Measurements from ENCODE around the gene BAIAP2.
"Not testable (repeated sequence)": the region's sequence is repeated elsewhere in the genome, so short reads cannot be mapped to it uniquely, and the experiment has no call there.

Gene BAIAP2

DNA sequence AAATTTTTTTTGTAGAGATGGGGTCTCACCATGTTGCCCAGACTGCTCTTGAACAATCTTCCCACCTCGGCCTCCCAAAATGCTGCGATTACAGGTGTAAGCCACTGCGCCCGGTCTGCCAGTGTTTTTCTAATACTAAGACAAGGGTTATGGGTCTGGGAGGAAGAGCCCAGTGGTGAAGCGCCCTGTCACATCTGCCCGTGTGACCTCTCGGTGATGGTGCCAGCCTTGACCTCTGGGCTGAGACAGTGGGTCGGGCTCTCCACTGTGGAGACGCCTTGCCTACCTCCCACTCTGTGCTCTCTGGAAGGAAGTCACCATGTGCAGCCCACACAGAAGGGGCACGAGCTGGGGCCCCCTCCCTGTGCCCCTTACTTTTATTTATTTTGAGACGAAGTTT is 5.1 kb upstream of the BAIAP2 start:
- Histone ChIP-seq H3K4me3 (ENCODE audit: severe bottlenecking) (no peak overlapping the region), H3K27ac (ENCODE audit: poor library complexity, severe bottlenecking) (no peak overlapping the region), H3K36me3 (ENCODE audit: low read depth) (no peaks in the 10 kb centered on the region), H3K27me3 (ENCODE audit: insufficient read depth, poor library complexity, severe bottlenecking) (peaks cover 22% of the 10 kb centered on the region), H3K4me1 (ENCODE audit: insufficient read depth, poor library complexity, severe bottlenecking) (no peaks in the 10 kb centered on the region), H3K9me3 (ENCODE audit: severe bottlenecking) (no peaks in the 10 kb centered on the region)
- ATAC-seq (ENCODE audit: low read depth) (no peak), DNase-seq (ENCODE audit: low spot score) (no peak)
- TF ChIP-seq, protein P1, sequence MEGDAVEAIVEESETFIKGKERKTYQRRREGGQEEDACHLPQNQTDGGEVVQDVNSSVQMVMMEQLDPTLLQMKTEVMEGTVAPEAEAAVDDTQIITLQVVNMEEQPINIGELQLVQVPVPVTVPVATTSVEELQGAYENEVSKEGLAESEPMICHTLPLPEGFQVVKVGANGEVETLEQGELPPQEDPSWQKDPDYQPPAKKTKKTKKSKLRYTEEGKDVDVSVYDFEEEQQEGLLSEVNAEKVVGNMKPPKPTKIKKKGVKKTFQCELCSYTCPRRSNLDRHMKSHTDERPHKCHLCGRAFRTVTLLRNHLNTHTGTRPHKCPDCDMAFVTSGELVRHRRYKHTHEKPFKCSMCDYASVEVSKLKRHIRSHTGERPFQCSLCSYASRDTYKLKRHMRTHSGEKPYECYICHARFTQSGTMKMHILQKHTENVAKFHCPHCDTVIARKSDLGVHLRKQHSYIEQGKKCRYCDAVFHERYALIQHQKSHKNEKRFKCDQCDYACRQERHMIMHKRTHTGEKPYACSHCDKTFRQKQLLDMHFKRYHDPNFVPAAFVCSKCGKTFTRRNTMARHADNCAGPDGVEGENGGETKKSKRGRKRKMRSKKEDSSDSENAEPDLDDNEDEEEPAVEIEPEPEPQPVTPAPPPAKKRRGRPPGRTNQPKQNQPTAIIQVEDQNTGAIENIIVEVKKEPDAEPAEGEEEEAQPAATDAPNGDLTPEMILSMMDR (IDR thresholded peaks at IDR 0.05; ENCODE audit: poor library complexity, severe bottlenecking) = no peak

DNA sequence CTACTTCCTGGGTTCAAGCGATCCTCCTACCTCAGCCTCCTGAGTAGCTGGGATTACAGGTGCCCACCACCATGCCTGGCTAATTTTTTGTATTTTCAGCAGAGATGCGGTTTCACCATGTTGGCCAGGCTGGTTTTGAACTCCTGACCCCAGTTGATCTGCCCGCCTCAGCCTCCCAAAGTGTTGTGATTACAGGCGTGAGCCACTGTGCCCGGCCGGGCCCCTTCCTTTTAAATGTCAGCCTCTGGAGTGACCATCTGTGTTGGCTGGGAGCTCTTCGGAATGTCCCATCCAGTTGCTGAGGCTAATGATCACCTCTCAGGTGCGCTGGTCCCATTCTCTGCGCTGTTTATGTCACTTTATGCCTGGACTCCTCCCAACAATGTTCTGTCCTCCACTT is 4.6 kb upstream of the BAIAP2 start:
- H3K36me3 ChIP-seq (ENCODE audit: low read depth); H3K4me3 ChIP-seq (ENCODE audit: severe bottlenecking); H3K4me1 ChIP-seq (ENCODE audit: insufficient read depth, poor library complexity, severe bottlenecking); H3K27ac ChIP-seq (ENCODE audit: poor library complexity, severe bottlenecking); ATAC-seq (ENCODE audit: low read depth); H3K9me3 ChIP-seq (ENCODE audit: severe bottlenecking): not testable (repeated sequence)
- H3K27me3 ChIP-seq (ENCODE audit: insufficient read depth, poor library complexity, severe bottlenecking) = peaks cover 22% of the 10 kb centered on the region
- DNase-seq (ENCODE audit: low spot score) = peak; percentile 27

DNA sequence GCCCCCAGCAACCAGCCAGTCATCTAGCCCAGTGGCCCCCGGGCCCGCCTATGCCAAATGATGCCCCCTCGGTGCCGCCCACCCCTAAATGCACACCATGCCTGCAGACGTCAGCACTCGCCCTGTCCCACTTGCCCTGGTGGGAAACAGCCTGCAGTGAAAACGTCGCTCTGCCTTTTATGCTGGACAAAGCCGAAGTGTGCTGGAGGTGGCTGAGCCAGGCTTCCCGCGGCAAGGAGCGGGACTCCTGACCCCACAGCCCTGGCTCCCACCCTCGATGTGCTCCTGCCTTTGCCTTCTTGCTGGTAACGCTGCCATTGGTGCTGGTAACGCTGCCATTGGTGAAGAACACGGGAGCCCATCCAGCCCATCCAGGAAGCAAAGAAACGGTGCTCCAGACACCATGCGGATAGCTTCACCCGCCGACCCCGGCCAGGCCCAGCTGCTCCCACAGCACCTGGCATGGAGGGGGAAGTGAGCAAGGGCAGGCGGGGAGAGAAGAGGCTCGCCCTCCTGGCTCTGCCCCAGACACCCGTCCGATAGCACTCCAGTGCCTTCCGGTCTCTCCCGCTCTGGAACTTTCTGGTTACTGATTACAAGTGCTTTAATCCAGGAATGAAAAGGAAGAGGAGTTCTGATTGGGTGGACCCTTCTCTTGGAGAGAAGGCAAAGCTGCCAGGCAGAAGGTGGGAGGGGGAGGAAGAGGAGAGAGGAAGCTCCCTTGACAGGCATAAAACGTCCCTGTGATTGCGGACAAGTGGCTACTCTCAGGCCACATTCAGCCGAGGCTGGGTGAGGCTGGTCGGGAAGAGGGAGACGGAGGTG is 4.0 kb upstream of the BAIAP2 start:
- H3K27me3 ChIP-seq (ENCODE audit: insufficient read depth, poor library complexity, severe bottlenecking) = peaks cover 22% of the 10 kb centered on the region
- no peak for ATAC-seq (ENCODE audit: low read depth)
- H3K9me3 ChIP-seq (ENCODE audit: severe bottlenecking) = no peaks in the 10 kb centered on the region
- no peak overlapping the region for H3K4me3 ChIP-seq (ENCODE audit: severe bottlenecking)
- no peak overlapping the region for H3K27ac ChIP-seq (ENCODE audit: poor library complexity, severe bottlenecking)
- TF ChIP-seq, protein P1 (IDR thresholded peaks at IDR 0.05; ENCODE audit: poor library complexity, severe bottlenecking) = no peak
- peaks cover 2% of the 10 kb centered on the region for H3K36me3 ChIP-seq (ENCODE audit: low read depth)
- H3K4me1 ChIP-seq (ENCODE audit: insufficient read depth, poor library complexity, severe bottlenecking) = no peaks in the 10 kb centered on the region
- DNase-seq (ENCODE audit: low spot score) = peak; percentile 65

DNA sequence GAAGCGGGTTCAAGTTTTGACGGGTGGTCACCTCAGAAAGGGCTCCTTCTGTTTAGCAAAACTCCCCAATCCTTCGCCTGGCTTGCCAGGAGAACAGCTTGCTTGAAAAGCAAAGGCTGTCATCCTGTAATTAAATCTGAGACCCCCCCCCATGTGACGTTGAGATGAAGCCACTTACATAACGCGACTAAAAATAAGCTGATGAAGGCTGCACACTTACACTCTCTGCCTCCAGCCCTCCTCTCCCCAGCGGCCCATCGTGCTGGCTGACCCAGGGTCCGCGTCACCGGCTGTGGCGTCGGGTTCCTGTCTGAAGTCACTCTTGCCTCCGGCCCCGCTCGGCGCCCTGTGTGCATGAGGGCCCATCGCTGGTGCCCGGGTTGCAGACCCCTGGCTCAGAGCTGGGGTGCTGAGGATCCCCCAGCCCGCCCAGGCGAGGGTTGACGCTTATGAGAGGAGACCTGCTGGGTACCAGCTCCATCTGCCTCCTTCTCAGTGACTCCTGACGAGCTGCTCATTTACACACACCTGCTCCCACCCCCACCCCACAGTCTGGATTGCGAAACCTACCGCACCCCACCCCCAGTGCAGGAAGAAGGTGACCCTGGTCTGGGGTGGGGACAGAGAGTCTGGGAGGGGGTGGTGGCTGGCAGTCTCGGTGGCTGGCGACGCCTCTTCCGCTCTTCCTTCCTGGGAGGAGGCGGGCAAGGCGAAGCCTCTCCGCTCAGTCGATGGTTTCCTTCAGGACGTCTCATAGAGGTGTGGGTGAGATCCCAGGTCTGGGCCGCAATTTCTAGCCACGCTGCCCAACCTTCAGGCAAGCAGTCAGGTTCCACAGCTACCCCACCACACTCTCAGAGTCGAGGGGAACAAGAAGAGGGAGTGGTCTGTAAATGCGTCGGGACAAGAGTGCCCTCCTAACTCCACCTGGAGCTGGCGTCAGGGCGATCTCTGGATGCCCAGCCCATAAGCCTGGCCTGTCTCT is 3.1 kb upstream of the BAIAP2 start:
- Histone ChIP-seq H3K27me3 (ENCODE audit: insufficient read depth, poor library complexity, severe bottlenecking) (peaks cover 16% of the 10 kb centered on the region), H3K9me3 (ENCODE audit: severe bottlenecking) (no peaks in the 10 kb centered on the region), H3K4me3 (ENCODE audit: severe bottlenecking) (no peak overlapping the region), H3K4me1 (ENCODE audit: insufficient read depth, poor library complexity, severe bottlenecking) (peaks cover 5% of the 10 kb centered on the region), H3K27ac (ENCODE audit: poor library complexity, severe bottlenecking) (no peak overlapping the region), H3K36me3 (ENCODE audit: low read depth) (peaks cover 11% of the 10 kb centered on the region)
- ATAC-seq (ENCODE audit: low read depth) (no peak), DNase-seq (ENCODE audit: low spot score) (no peak)
- TF ChIP-seq, protein P1 (IDR thresholded peaks at IDR 0.05; ENCODE audit: poor library complexity, severe bottlenecking) = no peak

DNA sequence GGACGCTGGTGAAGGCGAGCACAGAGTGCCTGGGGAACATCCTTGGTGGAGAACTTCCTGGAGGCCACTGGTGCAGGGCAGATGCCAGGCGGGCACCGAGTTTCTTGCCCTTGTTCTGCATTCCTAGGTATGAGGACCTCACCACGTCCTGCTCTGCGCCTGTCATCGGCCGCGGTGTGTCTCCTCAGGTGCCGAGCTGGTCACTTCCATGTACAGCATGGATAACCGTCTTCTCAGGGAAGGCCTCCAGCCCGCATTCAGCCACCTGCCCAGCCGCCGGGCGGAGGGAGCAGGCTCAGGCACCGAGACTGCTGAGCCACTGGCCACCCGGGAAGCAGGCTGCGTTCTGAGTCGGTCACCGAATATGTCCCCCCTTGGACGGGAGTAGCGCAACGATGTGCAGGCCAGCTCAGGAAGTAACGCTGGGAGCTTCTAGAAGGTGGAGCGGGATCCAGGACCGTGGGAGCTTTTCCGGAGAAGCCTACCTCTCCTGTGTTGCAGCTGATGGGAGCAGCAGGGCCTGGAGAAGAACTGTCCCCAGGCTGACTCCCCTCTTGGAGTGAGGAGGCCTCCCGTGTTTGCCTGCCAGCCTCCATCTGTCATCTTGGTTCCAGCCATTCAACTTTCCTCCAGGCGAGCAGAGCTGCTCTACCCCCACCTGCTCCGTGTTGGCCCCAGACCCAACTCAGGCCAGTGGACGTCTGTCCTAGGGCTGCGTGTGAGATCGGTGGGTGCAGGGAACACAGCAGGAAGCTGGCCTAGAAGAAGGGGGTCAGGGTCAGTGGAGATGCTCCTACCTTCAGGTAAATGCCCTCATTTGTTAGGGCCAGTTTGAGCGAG is 2.1 kb upstream of the BAIAP2 start:
- no peak for DNase-seq (ENCODE audit: low spot score)
- peaks cover 6% of the 10 kb centered on the region for H3K27me3 ChIP-seq (ENCODE audit: insufficient read depth, poor library complexity, severe bottlenecking)
- H3K4me3 ChIP-seq (ENCODE audit: severe bottlenecking) = no peak overlapping the region
- H3K36me3 ChIP-seq (ENCODE audit: low read depth) = peaks cover 21% of the 10 kb centered on the region
- ATAC-seq (ENCODE audit: low read depth) = no peak
- H3K27ac ChIP-seq (ENCODE audit: poor library complexity, severe bottlenecking) = no peak overlapping the region
- TF ChIP-seq, protein P1 (IDR thresholded peaks at IDR 0.05; ENCODE audit: poor library complexity, severe bottlenecking) = no peak
- H3K9me3 ChIP-seq (ENCODE audit: severe bottlenecking) = no peaks in the 10 kb centered on the region
- peaks cover 14% of the 10 kb centered on the region for H3K4me1 ChIP-seq (ENCODE audit: insufficient read depth, poor library complexity, severe bottlenecking)
